ENCODE data around the gene CROCC2.

CROCC2 gene

GRCh38 chr2:240991378-240992263 lies 85.5 kb downstream of the CROCC2 start:
- FAIRE-seq: no peak

GRCh38 chr2:240992572-240993291 lies 86.6 kb downstream of the CROCC2 start:
- FAIRE-seq: no peak

GRCh38 chr2:240993446-240994170 lies 87.5 kb downstream of the CROCC2 start:
- no peak for FAIRE-seq

GRCh38 chr2:240994171-240994896 lies 88.2 kb downstream of the CROCC2 start:
- no peak for FAIRE-seq

- FAIRE-seq: no peak
These were observed 89.2 kb downstream of the CROCC2 start for GRCh38 chr2:240995041-240996021.

- no peak for FAIRE-seq
These were observed 90.2 kb downstream of the CROCC2 start for GRCh38 chr2:240996161-240996833.

GRCh38 chr2:240996834-240997140 lies 90.7 kb downstream of the CROCC2 start:
- FAIRE-seq: no peak

GRCh38 chr2:240997141-240997855 lies 91.2 kb downstream of the CROCC2 start:
- FAIRE-seq: no peak

GRCh38 chr2:240997856-240998705 lies 91.9 kb downstream of the CROCC2 start, which contains the start of gene SNED1:
Gene SNED1 (plus strand): TSS chr2:240998618. CDS start chr2:240998838, 220 bp downstream.
- FAIRE-seq: no peak

GRCh38 chr2:240998706-240998994 lies 92.5 kb downstream of the CROCC2 start:
- no peak for FAIRE-seq

GRCh38 chr2:240998995-240999791 lies 93.1 kb downstream of the CROCC2 start:
- FAIRE-seq: no peak

GRCh38 chr2:240999873-241000541 lies 93.9 kb downstream of the CROCC2 start:
- FAIRE-seq: no peak

GRCh38 chr2:241000831-241001321 lies 94.7 kb downstream of the CROCC2 start:
- no peak for FAIRE-seq

GRCh38 chr2:241001413-241002274 lies 95.5 kb downstream of the CROCC2 start:
- no peak for FAIRE-seq

GRCh38 chr2:241002275-241003046 lies 96.3 kb downstream of the CROCC2 start:
- FAIRE-seq: no peak

- FAIRE-seq: no peak
These were observed 96.9 kb downstream of the CROCC2 start for GRCh38 chr2:241003047-241003360.
